ENCODE measurements around the gene RCSD1.
A peak's percentile ranks its signal among the peaks of the same experiment; 100 is the strongest.

RCSD1 gene

GRCh38 chr1:167714098-167714438 is 84.0 kb downstream of the RCSD1 start:
- no peaks in the 10 kb centered on the region for H3K36me3 ChIP-seq (ENCODE audit: control insufficient read depth, low read length)
- peak overlapping the region; percentile 77 for H3K27ac ChIP-seq (ENCODE audit: low read depth, low read length)
- peaks cover 41% of the 10 kb centered on the region for H3K4me1 ChIP-seq (ENCODE audit: control insufficient read depth, low read length)
- no peaks in the 10 kb centered on the region for H3K9me3 ChIP-seq (ENCODE audit: control insufficient read depth, insufficient read depth, low read length)
- H3F3A ChIP-seq (ENCODE audit: control insufficient read depth, insufficient read depth) = peaks cover 33% of the 10 kb centered on the region
- peaks cover 2% of the 10 kb centered on the region; the same call in 1 of the 2 replicates for H4K20me1 ChIP-seq (ENCODE audit: control insufficient read depth, insufficient read depth, low read depth, low read length)
- H3K4me2 ChIP-seq (ENCODE audit: low read length) = peak overlapping the region; percentile 75
- no peak for TF ChIP-seq EZH2phosphoT487 (IDR thresholded peaks at IDR 0.05; ENCODE audit: borderline replicate concordance, low read length)
- TF ChIP-seq, protein P1, sequence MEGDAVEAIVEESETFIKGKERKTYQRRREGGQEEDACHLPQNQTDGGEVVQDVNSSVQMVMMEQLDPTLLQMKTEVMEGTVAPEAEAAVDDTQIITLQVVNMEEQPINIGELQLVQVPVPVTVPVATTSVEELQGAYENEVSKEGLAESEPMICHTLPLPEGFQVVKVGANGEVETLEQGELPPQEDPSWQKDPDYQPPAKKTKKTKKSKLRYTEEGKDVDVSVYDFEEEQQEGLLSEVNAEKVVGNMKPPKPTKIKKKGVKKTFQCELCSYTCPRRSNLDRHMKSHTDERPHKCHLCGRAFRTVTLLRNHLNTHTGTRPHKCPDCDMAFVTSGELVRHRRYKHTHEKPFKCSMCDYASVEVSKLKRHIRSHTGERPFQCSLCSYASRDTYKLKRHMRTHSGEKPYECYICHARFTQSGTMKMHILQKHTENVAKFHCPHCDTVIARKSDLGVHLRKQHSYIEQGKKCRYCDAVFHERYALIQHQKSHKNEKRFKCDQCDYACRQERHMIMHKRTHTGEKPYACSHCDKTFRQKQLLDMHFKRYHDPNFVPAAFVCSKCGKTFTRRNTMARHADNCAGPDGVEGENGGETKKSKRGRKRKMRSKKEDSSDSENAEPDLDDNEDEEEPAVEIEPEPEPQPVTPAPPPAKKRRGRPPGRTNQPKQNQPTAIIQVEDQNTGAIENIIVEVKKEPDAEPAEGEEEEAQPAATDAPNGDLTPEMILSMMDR (IDR thresholded peaks at IDR 0.05; ENCODE audit: low read depth, low read length, poor library complexity, severe bottlenecking) = no peak
- H3K79me2 ChIP-seq (ENCODE audit: control insufficient read depth, low read length) = no peaks in the 10 kb centered on the region
- peak overlapping the region; percentile 87 for H3K4me3 ChIP-seq (ENCODE audit: low read length)
- H3K27me3 ChIP-seq (ENCODE audit: control insufficient read depth, low read length) = peaks cover 37% of the 10 kb centered on the region
- no peaks in the 10 kb centered on the region for H3K9me2 ChIP-seq (replicated peaks; ENCODE audit: control insufficient read depth, low read length)

DNA sequence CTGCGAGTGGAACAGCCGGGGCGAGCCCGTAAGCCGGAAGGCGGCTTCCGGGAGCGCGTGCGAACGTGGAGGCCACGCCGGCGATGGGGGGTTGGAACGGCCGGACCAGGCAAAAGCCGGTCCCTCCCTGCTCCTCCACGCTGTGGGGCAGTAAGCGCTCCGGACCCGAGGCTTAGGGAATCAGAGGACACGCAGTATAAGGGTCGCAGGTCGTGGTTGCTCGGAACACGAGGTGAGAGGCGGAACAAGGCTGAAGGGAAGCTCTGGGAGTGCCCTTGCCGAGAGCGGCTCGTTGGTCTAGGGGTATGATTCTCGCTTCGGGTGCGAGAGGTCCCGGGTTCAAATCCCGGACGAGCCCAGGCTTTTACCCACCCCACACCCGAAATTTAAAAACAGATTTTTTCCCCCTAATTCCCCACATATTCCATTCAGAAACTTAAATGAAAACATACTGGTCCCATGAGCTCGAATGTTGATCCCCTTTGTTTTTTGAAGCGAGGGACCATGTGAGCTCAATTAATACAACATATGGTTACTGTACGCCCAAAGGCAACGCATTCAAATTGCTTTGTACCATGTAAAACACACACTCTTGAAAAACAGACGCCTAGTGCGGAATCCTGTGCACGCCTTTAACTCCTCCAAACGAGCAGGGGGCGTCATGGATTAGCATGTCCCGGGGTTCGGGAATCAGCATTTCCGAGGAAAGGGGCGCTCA is 84.6 kb downstream of the RCSD1 start:
- Histone ChIP-seq H3K9me2 (replicated peaks; ENCODE audit: control insufficient read depth, low read length) (no peaks in the 10 kb centered on the region), H3K79me2 (ENCODE audit: control insufficient read depth, low read length) (no peaks in the 10 kb centered on the region), H3K9me3 (ENCODE audit: control insufficient read depth, insufficient read depth, low read length) (no peaks in the 10 kb centered on the region), H3K4me3 (ENCODE audit: low read length) (peak overlapping the region; percentile 87), H3K4me2 (ENCODE audit: low read length) (peak overlapping the region; percentile 75), H3K27ac (ENCODE audit: low read depth, low read length) (peak overlapping the region; percentile 77), H4K20me1 (ENCODE audit: control insufficient read depth, insufficient read depth, low read depth, low read length) (no peaks in the 10 kb centered on the region), H3K27me3 (ENCODE audit: control insufficient read depth, low read length) (peaks cover 37% of the 10 kb centered on the region), H3K4me1 (ENCODE audit: control insufficient read depth, low read length) (peaks cover 41% of the 10 kb centered on the region), H3F3A (ENCODE audit: control insufficient read depth, insufficient read depth) (peaks cover 37% of the 10 kb centered on the region), H3K36me3 (ENCODE audit: control insufficient read depth, low read length) (no peaks in the 10 kb centered on the region)
- TF ChIP-seq, protein P1 (IDR thresholded peaks at IDR 0.05; ENCODE audit: low read depth, low read length, poor library complexity, severe bottlenecking) = no peak
- no peak for TF ChIP-seq EZH2phosphoT487 (IDR thresholded peaks at IDR 0.05; ENCODE audit: borderline replicate concordance, low read length)

GRCh38 chr1:167715157-167715999 is 85.3 kb downstream of the RCSD1 start:
- no peaks in the 10 kb centered on the region for H3K9me2 ChIP-seq (replicated peaks; ENCODE audit: control insufficient read depth, low read length)
- TF ChIP-seq, protein P1 (IDR thresholded peaks at IDR 0.05; ENCODE audit: low read depth, low read length, poor library complexity, severe bottlenecking) = peak; percentile 70
- no peak for TF ChIP-seq EZH2phosphoT487 (IDR thresholded peaks at IDR 0.05; ENCODE audit: borderline replicate concordance, low read length)
- peak overlapping the region; percentile 77 for H3K27ac ChIP-seq (ENCODE audit: low read depth, low read length)
- H3K4me3 ChIP-seq (ENCODE audit: low read length) = peak overlapping the region; percentile 87
- H4K20me1 ChIP-seq (ENCODE audit: control insufficient read depth, insufficient read depth, low read depth, low read length) = no peaks in the 10 kb centered on the region
- peak overlapping the region; percentile 75 for H3K4me2 ChIP-seq (ENCODE audit: low read length)
- H3K9me3 ChIP-seq (ENCODE audit: control insufficient read depth, insufficient read depth, low read length) = no peaks in the 10 kb centered on the region
- peaks cover 36% of the 10 kb centered on the region for H3F3A ChIP-seq (ENCODE audit: control insufficient read depth, insufficient read depth)
- no peaks in the 10 kb centered on the region for H3K79me2 ChIP-seq (ENCODE audit: control insufficient read depth, low read length)
- H3K27me3 ChIP-seq (ENCODE audit: control insufficient read depth, low read length) = peaks cover 32% of the 10 kb centered on the region
- peaks cover 49% of the 10 kb centered on the region for H3K4me1 ChIP-seq (ENCODE audit: control insufficient read depth, low read length)
- no peaks in the 10 kb centered on the region for H3K36me3 ChIP-seq (ENCODE audit: control insufficient read depth, low read length)

Data from DOHH2 (cell line).